Sigmoid colon (tissue), 7 donors: ENCODE results near the gene DBNDD1. TPM values are rescaled to one million over a fixed set of nuclear protein-coding genes. Genes with fewer than 3 reads are reported as not detected.

ENCODE experiments used
- DNase-seq: peaks from one replicate; pipeline ENCODE4 v3.0.0-alpha.2; 2019
- H3K27ac ChIP-seq, 4 donors: fragments of 200-600 bp; sonication (generic); one replicate each; pipeline ENCODE4 v1.5.1; 2016 to 2019; ENCODE audit warnings: mild to moderate bottlenecking in 1 of 4
- H3K27me3 ChIP-seq, 3 donors: fragments of 200-600 bp; sonication (generic); one replicate each; pipeline ENCODE4 v1.5.1; 2019; ENCODE audit warnings: mild to moderate bottlenecking in 1 of 3
- H3K36me3 ChIP-seq, 4 donors: fragments of 200-600 bp; sonication (generic); one replicate each; pipeline ENCODE4 v1.5.1; 2016 to 2019
- H3K4me1 ChIP-seq, 4 donors: fragments of 200-600 bp; sonication (generic); one replicate each; pipeline ENCODE4 v1.5.1; 2017 to 2019
- H3K4me3 ChIP-seq, 4 donors: fragments of 200-600 bp; sonication (generic); one replicate each; pipeline ENCODE4 v1.5.1; 2017 to 2019; ENCODE audit warnings: mild to moderate bottlenecking in 2 of 4, moderate library complexity in 1 of 4
- H3K9me3 ChIP-seq, 4 donors: fragments of 200-600 bp in 3 of 4; sonication (generic) in 3 of 4; one replicate each; pipeline versions ENCODE4 v1.5.1 to v1.6.1; 2013 to 2019
- EP300 ChIP-seq, 4 donors: sonication (generic); formaldehyde crosslinking; IDR thresholded peaks; one replicate each; pipeline ENCODE4 v1.6.1; 2017; ENCODE audit warnings: antibody characterized with exemption in 4 of 4
- POLR2A ChIP-seq, 2 donors: fragments of 450-650 bp; IDR thresholded peaks; one replicate each; pipeline ENCODE4 v1.6.1; 2016; ENCODE audit warnings: antibody characterized with exemption in 2 of 2, mild to moderate bottlenecking in 2 of 2, moderate library complexity in 2 of 2
- POLR2AphosphoS5 ChIP-seq, 4 donors: sonication (generic); formaldehyde crosslinking; IDR thresholded peaks; one replicate each; pipeline ENCODE4 v1.6.1; 2017; ENCODE audit warnings: antibody characterized with exemption in 4 of 4
- WGBS, 2 donors: extraction: QIAGEN DNeasy Blood & Tissue Kit; methylation state at CpG; one replicate each; pipeline ENCODE4 v1.1.7; 2013; 5-methylcytosine and 5-hydroxymethylcytosine counted together
- intact Hi-C: fragments of 100-400 bp; cut with DNase I; formaldehyde crosslinking; loops from one replicate; pipeline ENCODE4 v1.15.1; 2023
- polyA plus RNA-seq, 3 donors: library from polyadenylated mRNA; stranded (reverse); fragments of 200-250 nt; gene quantifications; one replicate each; pipeline ENCODE4 v1.2.3, GENCODE V29; 2013
- total RNA-seq, 4 donors: library from RNA; depleted of rRNA; stranded (reverse); fragments of >200 nt; gene quantifications; one replicate each; pipeline ENCODE4 v1.1.0, GENCODE V29; 2016
- TF ChIP-seq, protein P1 (sequence below), 4 experiments: fragments of 450-650 bp in 3 of 4; fragments of 200-600 bp in 1 of 4; IDR thresholded peaks; one replicate each; pipeline ENCODE4 v1.5.1; 2016 to 2019; ENCODE audit warnings: antibody characterized with exemption in 4 of 4, mild to moderate bottlenecking in 3 of 4, moderate library complexity in 2 of 4
- donor health status: healthy with polysubstance abuse.
- donor health status: Bipolar disorder and iron deficiency.
- donor health status: healthy.

The DBNDD1 gene
- total and polyA plus RNA-seq, 7 donors, result 1.4 to 5.0 (median 3.3) TPM; not detected in 1

DNA sequence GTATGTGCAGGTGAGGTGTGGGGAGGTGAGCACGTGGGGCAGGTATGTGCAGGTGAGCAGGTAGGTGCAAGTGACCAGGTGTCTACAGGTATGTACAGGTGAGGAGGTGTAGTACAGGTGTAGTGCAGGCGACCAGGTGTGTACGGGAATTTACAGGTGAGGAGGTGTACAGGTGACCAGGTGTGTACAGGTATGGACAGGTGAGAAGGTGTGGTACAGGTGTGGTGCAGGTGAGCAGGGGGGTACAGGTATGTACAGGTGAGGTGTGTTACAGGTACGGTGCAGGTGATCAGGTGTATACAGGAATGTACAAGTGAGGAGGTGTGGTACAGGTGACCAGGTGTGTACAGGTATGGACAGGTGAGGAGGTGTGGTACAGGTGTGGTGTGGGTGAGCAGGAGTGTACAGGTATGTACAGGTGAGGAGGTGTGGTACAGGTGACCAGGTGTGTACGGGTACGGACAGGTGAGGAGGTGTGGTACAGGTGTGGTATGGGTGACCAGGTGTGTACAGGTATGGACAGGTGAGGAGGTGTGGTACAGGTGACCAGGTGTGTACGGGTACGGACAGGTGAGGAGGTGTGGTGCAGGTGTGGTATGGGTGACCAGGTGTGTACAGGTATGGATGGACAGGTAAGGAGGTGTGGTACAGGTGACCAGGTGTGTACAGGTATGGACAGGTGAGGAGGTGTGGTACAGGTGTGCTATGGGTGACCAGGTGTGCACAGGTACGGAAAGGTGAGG lies 12.8 kb upstream of the DBNDD1 start:
- 79 to 85% methylated on average over 9 of the region's 9 CpGs for WGBS, 2 donors
- DNase-seq, result no peak
- H3K9me3 ChIP-seq, result no peaks in the 10 kb centered on the region
- peaks cover 0 to 5% (median 0%) of the 10 kb centered on the region in 3 donors for H3K27me3 ChIP-seq
- no peaks in the 10 kb centered on the region for H3K4me1 ChIP-seq
- peaks cover 0 to 36% (median 9%) of the 10 kb centered on the region in 4 donors for H3K36me3 ChIP-seq
- TF ChIP-seq, protein P1, sequence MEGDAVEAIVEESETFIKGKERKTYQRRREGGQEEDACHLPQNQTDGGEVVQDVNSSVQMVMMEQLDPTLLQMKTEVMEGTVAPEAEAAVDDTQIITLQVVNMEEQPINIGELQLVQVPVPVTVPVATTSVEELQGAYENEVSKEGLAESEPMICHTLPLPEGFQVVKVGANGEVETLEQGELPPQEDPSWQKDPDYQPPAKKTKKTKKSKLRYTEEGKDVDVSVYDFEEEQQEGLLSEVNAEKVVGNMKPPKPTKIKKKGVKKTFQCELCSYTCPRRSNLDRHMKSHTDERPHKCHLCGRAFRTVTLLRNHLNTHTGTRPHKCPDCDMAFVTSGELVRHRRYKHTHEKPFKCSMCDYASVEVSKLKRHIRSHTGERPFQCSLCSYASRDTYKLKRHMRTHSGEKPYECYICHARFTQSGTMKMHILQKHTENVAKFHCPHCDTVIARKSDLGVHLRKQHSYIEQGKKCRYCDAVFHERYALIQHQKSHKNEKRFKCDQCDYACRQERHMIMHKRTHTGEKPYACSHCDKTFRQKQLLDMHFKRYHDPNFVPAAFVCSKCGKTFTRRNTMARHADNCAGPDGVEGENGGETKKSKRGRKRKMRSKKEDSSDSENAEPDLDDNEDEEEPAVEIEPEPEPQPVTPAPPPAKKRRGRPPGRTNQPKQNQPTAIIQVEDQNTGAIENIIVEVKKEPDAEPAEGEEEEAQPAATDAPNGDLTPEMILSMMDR (IDR thresholded peaks at IDR 0.05), result peak in 2 of 4 experiments; percentile 10 to 14
- TF ChIP-seq EP300 (IDR thresholded peaks at IDR 0.05), result no peak
- no peak for TF ChIP-seq POLR2AphosphoS5 (IDR thresholded peaks at IDR 0.05)
- H3K27ac ChIP-seq, result peak overlapping the region in 1 of 4 donors; percentile 46
- no peak overlapping the region for H3K4me3 ChIP-seq
- intact Hi-C loops, result no loop called here

DNA sequence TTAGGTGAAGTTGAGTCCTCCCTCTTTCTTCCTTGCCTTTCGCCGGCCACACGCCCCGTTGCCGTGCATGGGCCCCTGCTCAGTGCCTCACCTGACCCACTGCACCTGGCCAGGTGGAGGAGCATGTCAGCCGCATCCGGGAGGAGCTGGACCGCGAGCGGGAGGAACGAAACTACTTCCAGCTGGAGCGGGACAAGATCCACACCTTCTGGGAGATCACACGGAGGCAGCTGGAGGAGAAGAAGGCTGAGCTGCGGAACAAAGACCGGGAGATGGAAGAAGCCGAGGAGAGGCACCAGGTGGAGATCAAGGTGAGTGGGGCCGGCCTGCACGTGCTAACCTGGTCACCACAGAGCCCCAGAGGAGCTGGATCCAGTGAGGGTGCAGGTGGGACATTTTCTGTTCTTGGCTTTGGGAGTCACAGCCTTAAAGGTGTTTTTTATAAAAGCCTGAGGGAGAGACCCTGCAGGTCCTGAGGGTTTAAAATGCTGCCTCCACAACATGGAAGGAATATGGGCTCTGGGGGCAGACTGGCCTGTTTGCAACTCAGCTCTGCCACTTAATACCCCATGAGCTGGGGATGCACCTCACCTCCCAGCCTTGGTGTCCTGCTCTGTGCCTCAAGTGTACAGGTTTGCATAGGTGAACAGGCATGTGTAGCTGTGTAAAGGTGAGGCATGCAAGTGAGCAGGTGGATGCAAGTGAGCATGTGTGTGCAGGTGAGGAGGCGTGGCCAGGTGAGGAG lies 12.1 kb upstream of the DBNDD1 start:
- TF ChIP-seq POLR2A (IDR thresholded peaks at IDR 0.05) (no peak), POLR2AphosphoS5 (IDR thresholded peaks at IDR 0.05) (no peak), EP300 (IDR thresholded peaks at IDR 0.05) (no peak)
- TF ChIP-seq, protein P1 (IDR thresholded peaks at IDR 0.05), result no peak
- H3K4me1 ChIP-seq, result no peaks in the 10 kb centered on the region
- H3K4me3 ChIP-seq, result no peak overlapping the region
- no peak for DNase-seq
- H3K27me3 ChIP-seq, result peaks cover 0 to 5% (median 0%) of the 10 kb centered on the region in 3 donors
- H3K9me3 ChIP-seq, result no peaks in the 10 kb centered on the region
- H3K27ac ChIP-seq, result no peak overlapping the region
- H3K36me3 ChIP-seq, result peaks cover 0 to 28% (median 4%) of the 10 kb centered on the region in 4 donors
- intact Hi-C loops, result no loop called here
- WGBS, 2 donors, result 90 to 93% methylated on average over 19 of the region's 19 CpGs

DNA sequence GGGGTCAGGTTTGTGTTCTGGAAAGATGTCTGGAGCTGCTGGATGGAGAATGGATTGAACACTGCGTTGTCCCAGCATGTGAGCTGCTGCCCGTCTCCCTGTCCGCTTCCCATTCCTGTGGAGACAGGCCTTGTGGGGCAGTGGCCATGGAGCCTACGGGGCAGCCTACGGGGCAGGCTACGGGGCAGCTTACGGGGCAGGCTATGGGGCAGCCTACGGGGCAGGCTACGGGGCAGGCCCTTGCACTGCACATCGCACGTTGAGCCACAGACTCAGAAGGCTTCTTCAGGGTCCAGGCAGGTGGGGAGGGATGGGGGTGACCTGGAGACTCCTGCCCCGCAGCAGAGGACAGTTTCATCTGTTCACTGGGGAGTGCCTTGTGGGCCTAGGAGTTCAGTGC lies 9.7 kb upstream of the DBNDD1 start:
- DNase-seq, result no peak
- no peaks in the 10 kb centered on the region for H3K9me3 ChIP-seq
- H3K27me3 ChIP-seq, result peaks cover 0 to 5% (median 0%) of the 10 kb centered on the region in 3 donors
- no peak overlapping the region for H3K4me3 ChIP-seq
- peaks cover 0 to 16% (median 0%) of the 10 kb centered on the region in 4 donors for H3K36me3 ChIP-seq
- intact Hi-C loops, result no loop called here
- WGBS, 2 donors, result 90 to 92% methylated on average over 12 of the region's 12 CpGs
- H3K27ac ChIP-seq, result no peak overlapping the region
- H3K4me1 ChIP-seq, result no peaks in the 10 kb centered on the region
- TF ChIP-seq POLR2AphosphoS5 (IDR thresholded peaks at IDR 0.05), result no peak
- TF ChIP-seq, protein P1 (IDR thresholded peaks at IDR 0.05), result no peak
- TF ChIP-seq EP300 (IDR thresholded peaks at IDR 0.05), result no peak
- TF ChIP-seq POLR2A (IDR thresholded peaks at IDR 0.05), result no peak

DNA sequence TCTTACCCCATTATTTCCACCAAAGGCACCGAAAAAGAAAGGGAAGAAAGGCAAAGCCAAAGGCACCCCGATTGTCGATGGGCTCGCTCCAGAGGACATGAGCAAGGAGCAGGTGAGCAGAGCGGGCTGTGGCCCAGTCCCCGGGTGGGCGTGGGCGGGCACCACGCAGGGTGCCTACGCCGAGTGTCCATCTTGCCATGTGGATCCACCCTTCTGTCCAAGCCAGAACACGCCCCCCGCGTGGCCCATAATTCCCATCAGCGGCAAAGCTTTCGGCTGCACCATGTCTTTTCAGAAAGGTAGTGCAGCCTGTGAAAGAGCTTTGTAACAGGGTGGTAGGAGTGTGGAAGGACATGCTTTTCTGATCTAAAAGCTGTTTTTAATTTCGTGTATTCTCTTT lies 8.4 kb upstream of the DBNDD1 start:
- TF ChIP-seq EP300 (IDR thresholded peaks at IDR 0.05) (no peak), POLR2A (IDR thresholded peaks at IDR 0.05) (no peak), POLR2AphosphoS5 (IDR thresholded peaks at IDR 0.05) (no peak)
- TF ChIP-seq, protein P1 (IDR thresholded peaks at IDR 0.05), result no peak
- H3K27ac ChIP-seq, result no peak overlapping the region
- intact Hi-C loops, result no loop called here
- H3K4me3 ChIP-seq, result no peak overlapping the region
- H3K36me3 ChIP-seq, result peaks cover 0 to 16% (median 0%) of the 10 kb centered on the region in 4 donors
- no peak for DNase-seq
- 92 to 95% methylated on average over 17 of the region's 17 CpGs for whole genome bisulfite sequencing, 2 donors
- peaks cover 0 to 5% (median 0%) of the 10 kb centered on the region in 3 donors for H3K27me3 ChIP-seq
- H3K9me3 ChIP-seq, result no peaks in the 10 kb centered on the region
- peaks cover 0 to 8% (median 7%) of the 10 kb centered on the region in 4 donors for H3K4me1 ChIP-seq
